SK-N-SH (cell line): ENCODE measurements around the gene PTAR1.
"Not testable (repeated sequence)": the region's sequence is repeated elsewhere in the genome, so short reads cannot be mapped to it uniquely, and the experiment has no call there.

ENCODE experiments used
- EZH2phosphoT487 ChIP-seq: fragments of 200-600 bp; sonication (generic); IDR thresholded peaks from 2 replicates; pipeline ENCODE4 v1.6.1; 2017; ENCODE audit warnings: low read depth, mixed run types, mild to moderate bottlenecking, antibody characterized with exemption, moderate library complexity, borderline replicate concordance
- NFIC ChIP-seq: IDR thresholded peaks from 2 replicates; pipeline ENCODE4 v1.4.0; 2012; ENCODE audit warnings: borderline replicate concordance
- NRF1 ChIP-seq: IDR thresholded peaks from 2 replicates; pipeline ENCODE4 v1.6.1; 2012; ENCODE audit warnings: low read depth, mild to moderate bottlenecking, low read length
- TF ChIP-seq, protein P1 (sequence below): fragments of 200-600 bp; sonication (generic); IDR thresholded peaks from 2 replicates; pipeline ENCODE4 v1.6.1; 2017; ENCODE audit warnings: antibody characterized with exemption, mild to moderate bottlenecking, moderate library complexity

DNA sequence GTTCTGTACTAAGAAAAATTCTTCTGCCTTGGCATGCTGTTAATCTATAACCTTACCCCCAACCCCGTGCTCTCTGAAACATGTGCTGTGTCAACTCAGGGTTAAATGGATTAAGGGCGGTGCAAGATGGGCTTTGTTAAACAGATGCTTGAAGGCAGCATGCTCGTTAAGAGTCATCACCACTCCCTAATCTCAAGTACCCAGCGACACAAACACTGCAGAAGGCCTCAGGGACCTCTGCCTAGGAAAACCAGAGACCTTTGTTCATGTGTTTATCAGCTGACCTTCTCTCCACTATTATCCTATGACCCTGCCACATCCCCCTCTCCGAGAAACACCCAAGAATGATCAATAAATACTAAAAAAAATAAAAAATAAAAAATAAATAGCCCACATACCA, 40.2 kb upstream of the PTAR1 start:
- not testable (repeated sequence) for TF ChIP-seq NRF1, EZH2phosphoT487, NFIC
- TF ChIP-seq, protein P1, sequence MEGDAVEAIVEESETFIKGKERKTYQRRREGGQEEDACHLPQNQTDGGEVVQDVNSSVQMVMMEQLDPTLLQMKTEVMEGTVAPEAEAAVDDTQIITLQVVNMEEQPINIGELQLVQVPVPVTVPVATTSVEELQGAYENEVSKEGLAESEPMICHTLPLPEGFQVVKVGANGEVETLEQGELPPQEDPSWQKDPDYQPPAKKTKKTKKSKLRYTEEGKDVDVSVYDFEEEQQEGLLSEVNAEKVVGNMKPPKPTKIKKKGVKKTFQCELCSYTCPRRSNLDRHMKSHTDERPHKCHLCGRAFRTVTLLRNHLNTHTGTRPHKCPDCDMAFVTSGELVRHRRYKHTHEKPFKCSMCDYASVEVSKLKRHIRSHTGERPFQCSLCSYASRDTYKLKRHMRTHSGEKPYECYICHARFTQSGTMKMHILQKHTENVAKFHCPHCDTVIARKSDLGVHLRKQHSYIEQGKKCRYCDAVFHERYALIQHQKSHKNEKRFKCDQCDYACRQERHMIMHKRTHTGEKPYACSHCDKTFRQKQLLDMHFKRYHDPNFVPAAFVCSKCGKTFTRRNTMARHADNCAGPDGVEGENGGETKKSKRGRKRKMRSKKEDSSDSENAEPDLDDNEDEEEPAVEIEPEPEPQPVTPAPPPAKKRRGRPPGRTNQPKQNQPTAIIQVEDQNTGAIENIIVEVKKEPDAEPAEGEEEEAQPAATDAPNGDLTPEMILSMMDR = not testable (repeated sequence)
